GM12872 (cell line): ENCODE data around the gene RAMAC.

ENCODE experiments used
- TF ChIP-seq, protein P1 (sequence below): IDR thresholded peaks from 3 replicates; pipeline ENCODE4 v1.5.1; 2011; ENCODE audit warnings: low read depth, mild to moderate bottlenecking, low read length, moderate library complexity; ENCODE audit not compliant: insufficient read depth

Gene RAMAC

DNA sequence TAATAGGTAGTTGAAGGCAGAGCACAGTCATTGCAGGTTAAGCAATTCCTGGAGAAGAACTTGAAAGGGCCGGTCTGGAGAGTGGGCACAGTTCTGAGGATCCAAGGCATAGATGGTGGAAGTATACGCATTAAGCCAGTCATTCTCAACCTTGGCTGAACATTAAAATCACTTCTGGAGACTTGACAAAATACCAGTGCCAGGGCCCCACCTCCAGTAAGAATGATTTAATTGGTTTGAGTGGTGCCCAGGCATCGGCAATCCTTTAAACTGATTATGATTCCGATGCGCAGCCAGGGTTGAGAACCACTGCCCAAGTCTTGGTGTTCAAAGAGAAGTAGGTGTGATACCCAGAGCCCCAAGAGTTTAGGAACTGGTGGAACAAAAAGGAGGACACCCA, 26.6 kb upstream of the RAMAC start:
- TF ChIP-seq, protein P1, sequence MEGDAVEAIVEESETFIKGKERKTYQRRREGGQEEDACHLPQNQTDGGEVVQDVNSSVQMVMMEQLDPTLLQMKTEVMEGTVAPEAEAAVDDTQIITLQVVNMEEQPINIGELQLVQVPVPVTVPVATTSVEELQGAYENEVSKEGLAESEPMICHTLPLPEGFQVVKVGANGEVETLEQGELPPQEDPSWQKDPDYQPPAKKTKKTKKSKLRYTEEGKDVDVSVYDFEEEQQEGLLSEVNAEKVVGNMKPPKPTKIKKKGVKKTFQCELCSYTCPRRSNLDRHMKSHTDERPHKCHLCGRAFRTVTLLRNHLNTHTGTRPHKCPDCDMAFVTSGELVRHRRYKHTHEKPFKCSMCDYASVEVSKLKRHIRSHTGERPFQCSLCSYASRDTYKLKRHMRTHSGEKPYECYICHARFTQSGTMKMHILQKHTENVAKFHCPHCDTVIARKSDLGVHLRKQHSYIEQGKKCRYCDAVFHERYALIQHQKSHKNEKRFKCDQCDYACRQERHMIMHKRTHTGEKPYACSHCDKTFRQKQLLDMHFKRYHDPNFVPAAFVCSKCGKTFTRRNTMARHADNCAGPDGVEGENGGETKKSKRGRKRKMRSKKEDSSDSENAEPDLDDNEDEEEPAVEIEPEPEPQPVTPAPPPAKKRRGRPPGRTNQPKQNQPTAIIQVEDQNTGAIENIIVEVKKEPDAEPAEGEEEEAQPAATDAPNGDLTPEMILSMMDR: no peak

DNA sequence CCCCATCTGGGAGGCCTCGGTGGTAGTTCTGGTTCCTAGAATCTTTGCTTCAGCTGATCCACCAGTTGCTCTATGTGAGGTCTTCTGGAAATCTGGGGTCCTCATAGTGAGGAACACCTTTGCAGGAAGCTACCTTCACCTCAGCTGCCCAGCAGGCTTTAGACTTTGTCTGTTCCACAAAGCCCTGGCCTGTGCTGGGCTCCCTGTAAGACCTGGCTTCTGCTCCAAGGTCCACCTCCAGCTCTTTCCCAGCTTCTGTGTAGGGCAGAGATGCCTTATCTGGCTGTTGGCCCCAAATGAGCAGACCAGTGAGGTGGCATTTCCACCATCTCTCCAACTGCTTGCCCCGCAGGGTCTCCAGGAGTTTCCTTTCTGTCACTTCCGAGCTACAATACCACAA, 25.2 kb upstream of the RAMAC start:
- TF ChIP-seq, protein P1: no peak

DNA sequence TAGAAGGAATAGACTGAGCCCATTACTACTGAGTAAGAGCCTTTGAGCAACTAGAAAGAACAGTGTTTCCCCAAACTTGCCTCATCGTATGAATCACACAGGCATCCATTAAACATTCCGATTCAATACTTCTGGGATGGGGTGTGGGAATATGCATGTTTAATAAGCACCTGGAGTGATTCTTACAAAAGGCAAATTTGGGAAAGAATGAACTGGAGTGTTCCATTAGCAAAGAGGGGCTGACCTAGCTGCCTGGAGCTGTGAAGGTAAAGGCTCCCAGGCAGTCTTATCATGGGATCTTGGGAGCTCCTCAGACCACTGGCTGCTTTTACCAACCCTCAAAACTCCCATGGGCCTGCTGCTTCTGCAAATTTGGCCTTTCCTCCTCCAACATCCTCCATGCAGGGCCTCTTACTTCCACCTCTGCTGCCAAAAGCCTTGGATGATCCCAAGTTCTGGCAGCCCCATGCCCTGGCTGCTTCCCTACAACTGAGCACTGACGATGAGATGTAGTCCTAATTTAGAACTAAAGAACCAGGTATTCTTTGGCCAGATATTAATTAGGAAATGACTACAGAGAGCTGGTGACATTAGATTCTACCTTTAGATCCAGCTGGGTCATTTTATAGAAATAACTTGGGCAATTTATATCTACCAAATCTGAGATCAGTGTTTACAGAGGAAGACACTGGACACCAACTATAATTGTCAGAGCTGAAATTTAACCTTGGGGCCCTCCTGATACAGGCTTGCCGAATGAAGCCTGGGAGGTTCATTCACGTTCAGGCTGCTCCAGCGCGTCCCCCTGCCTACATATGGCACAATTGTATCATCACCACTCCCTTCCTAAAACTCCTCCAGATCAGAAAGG, 22.3 kb upstream of the RAMAC start:
- TF ChIP-seq, protein P1: no peak

DNA sequence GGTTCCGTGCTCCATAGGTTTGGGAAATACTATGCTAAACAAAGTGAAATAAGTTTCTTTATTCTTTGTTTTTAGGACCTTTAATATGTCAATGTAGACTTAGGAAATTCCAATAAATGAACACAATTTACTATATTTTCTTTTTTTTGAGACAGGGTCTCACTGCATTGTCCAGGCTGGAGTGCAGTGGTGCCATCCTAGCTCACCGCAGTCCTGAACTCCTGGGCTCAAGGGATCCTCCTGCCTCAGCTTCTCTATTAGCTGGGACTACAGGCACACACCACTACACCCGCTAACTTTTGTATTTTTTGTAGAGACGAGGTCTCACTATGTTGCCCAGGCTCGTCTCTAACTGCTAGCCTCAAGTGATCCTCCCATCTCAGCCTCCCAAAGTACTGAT, 21.1 kb upstream of the RAMAC start:
- TF ChIP-seq, protein P1: no peak

DNA sequence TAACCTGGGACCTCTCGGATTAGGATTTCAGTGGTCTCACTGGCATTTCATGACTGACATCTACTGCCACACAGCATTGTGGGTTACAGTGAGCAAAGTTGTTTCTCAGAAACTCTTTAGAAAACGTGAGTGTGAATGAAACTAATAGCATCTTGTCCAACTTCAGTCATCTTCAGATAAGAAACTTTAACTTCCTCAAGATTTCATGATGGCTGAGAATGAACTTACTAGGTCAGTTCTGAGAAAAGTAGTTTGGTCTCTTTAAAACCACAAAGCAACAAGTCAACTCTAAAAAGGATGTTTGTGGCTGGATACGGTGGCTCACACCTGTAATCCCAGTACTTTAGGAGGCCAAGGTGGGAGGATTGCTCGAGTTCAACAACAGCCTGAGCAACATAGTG, 19.3 kb upstream of the RAMAC start:
- TF ChIP-seq, protein P1: no peak

DNA sequence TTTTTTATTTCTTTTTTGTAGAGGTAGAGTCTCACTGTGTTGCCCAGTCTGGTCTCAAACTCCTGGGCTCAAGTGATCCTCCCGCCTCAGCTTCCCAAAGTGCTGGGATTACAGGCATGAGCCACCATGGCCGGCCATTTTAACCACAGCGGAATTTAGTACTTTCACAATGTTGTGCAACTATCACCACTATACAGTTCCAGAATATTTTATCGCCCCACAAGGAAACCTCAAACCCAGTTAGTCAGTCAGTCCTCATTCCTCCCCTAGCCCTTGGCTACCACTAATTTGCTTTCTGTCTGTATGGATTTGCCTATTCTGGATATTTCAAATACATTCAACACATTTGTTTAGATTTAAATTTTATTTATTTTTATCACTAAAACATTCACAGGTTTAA, 17.9 kb upstream of the RAMAC start:
- TF ChIP-seq, protein P1: no peak

DNA sequence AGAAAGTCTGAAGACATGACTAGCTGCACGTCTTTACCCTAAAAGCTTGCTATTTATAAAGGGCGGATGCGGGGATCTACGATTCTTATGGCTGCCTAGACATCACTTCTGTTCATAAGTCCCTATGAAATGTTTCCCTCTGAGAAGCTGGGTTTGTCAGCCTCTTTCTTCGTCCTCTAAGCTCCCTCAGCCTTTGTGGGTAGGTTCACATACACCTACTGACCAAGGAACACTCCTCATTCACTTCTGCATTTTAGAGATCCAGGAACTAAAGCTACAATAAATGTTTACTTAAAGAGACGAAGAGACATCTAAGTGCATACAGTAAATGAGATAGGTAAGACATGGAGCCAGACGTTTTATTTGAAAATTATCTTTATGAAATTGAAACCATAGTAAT, 16.7 kb upstream of the RAMAC start:
- TF ChIP-seq, protein P1: no peak
